OCI-LY3 (cell line): ENCODE data around the gene SPANXN4.

ENCODE experiments used
- CTCF ChIP-seq: fragments of 200-600, 300-600 bp; sonication (generic); IDR thresholded peaks from 2 replicates; pipeline ENCODE4 v1.5.1; 2014; ENCODE audit warnings: antibody characterized with exemption, low read length, low read depth
- EZH2phosphoT487 ChIP-seq: fragments of 200-600 bp; shearing (Covaris generic); IDR thresholded peaks from 2 replicates; pipeline ENCODE4 v1.6.1; 2018; ENCODE audit warnings: antibody characterized with exemption, mixed run types, low read depth

- TF ChIP-seq CTCF (no peak), EZH2phosphoT487 (no peak)
Measured at GRCh38 chrX:143082537-143082936, 56.8 kb downstream of the SPANXN4 start.
